ENCODE measurements around the gene ABHD12.

Gene ABHD12

DNA sequence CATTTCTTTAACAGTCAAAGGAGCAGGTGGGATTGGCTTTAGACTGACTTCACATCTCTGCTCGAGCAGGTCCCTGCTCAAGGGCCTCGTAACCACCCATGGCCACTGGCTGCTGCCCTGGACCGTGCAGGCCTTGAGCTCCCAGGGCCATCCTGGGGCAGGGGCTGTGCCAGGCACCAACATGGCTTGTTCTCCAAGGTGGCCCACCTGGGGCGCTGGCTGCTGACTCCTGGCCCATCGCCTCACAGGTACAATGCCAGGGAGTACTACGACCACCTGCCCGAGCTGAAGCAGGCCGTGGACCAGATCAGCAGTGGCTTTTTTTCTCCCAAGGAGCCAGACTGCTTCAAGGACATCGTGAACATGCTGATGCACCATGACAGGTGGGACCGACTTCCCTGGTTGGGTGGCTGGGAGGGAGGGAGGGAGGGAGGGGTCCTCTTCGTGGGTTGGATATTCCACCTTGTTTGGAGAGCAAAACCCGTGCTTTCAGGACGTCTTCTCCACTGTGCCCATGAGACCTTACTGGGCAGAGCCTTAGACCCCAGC lies 96.7 kb downstream of the ABHD12 start:
- Histone ChIP-seq H3K36me3 (ENCODE audit: insufficient read depth, low read length) (peaks cover 38% of the 10 kb centered on the region), H3K4me2 (ENCODE audit: low read length) (no peak overlapping the region), H3K9ac (ENCODE audit: low read length) (no peak overlapping the region), H3F3A (ENCODE audit: insufficient read depth, low read length) (no peaks in the 10 kb centered on the region), H3K79me2 (ENCODE audit: insufficient read depth, low read length) (no peaks in the 10 kb centered on the region), H3K9me2 (ENCODE audit: low read depth, low read length) (no peaks in the 10 kb centered on the region), H3K4me3 (ENCODE audit: low read depth, low read length, poor library complexity, severe bottlenecking) (no peak overlapping the region), H2AFZ (ENCODE audit: low read length) (no peak overlapping the region), H3K4me1 (ENCODE audit: insufficient read depth, low read length, severe bottlenecking) (peaks cover 10% of the 10 kb centered on the region), H3K27me3 (ENCODE audit: insufficient read depth, low read length) (no peaks in the 10 kb centered on the region), H3K9me3 (ENCODE audit: low read length) (no peaks in the 10 kb centered on the region), H4K20me1 (ENCODE audit: insufficient read depth, low read length) (no peaks in the 10 kb centered on the region), H3K27ac (ENCODE audit: low read depth, low read length, poor library complexity, severe bottlenecking) (no peak overlapping the region)
- TF ChIP-seq, protein P1, sequence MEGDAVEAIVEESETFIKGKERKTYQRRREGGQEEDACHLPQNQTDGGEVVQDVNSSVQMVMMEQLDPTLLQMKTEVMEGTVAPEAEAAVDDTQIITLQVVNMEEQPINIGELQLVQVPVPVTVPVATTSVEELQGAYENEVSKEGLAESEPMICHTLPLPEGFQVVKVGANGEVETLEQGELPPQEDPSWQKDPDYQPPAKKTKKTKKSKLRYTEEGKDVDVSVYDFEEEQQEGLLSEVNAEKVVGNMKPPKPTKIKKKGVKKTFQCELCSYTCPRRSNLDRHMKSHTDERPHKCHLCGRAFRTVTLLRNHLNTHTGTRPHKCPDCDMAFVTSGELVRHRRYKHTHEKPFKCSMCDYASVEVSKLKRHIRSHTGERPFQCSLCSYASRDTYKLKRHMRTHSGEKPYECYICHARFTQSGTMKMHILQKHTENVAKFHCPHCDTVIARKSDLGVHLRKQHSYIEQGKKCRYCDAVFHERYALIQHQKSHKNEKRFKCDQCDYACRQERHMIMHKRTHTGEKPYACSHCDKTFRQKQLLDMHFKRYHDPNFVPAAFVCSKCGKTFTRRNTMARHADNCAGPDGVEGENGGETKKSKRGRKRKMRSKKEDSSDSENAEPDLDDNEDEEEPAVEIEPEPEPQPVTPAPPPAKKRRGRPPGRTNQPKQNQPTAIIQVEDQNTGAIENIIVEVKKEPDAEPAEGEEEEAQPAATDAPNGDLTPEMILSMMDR (IDR thresholded peaks at IDR 0.05; ENCODE audit: low read length): no peak
- TF ChIP-seq EZH2 (IDR thresholded peaks at IDR 0.05; ENCODE audit: borderline replicate concordance, low read length): no peak

DNA sequence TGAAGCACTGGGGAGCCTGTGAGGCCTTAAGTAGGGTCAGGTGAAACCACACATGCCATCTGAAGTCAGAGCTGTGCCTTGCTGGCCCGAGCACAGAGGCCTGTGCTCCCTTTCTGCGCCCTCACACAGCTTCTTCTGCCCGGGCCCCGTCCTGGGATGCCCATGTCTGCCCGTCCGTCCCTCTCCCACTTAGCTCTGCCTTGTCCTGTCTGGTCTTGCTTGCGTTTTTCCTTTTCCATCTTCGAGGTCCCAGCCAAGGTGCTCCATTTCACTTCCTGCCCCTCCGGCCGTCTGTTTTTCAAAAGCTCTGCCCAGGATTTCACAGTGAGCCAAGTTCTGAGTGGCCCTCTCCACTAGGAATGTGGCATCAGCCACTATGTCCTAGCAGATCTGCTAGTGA lies 97.1 kb downstream of the ABHD12 start:
- H3K27ac ChIP-seq (ENCODE audit: low read depth, low read length, poor library complexity, severe bottlenecking): no peak overlapping the region
- TF ChIP-seq, protein P1 (IDR thresholded peaks at IDR 0.05; ENCODE audit: low read length): no peak
- TF ChIP-seq EZH2 (IDR thresholded peaks at IDR 0.05; ENCODE audit: borderline replicate concordance, low read length): no peak
- H4K20me1 ChIP-seq (ENCODE audit: insufficient read depth, low read length): no peaks in the 10 kb centered on the region
- H2AFZ ChIP-seq (ENCODE audit: low read length): no peak overlapping the region
- no peak overlapping the region for H3K4me2 ChIP-seq (ENCODE audit: low read length)
- H3K4me3 ChIP-seq (ENCODE audit: low read depth, low read length, poor library complexity, severe bottlenecking): no peak overlapping the region
- H3K79me2 ChIP-seq (ENCODE audit: insufficient read depth, low read length): no peaks in the 10 kb centered on the region
- H3K9me3 ChIP-seq (ENCODE audit: low read length): no peaks in the 10 kb centered on the region
- no peaks in the 10 kb centered on the region for H3K27me3 ChIP-seq (ENCODE audit: insufficient read depth, low read length)
- H3K36me3 ChIP-seq (ENCODE audit: insufficient read depth, low read length): peaks cover 41% of the 10 kb centered on the region
- H3F3A ChIP-seq (ENCODE audit: insufficient read depth, low read length): no peaks in the 10 kb centered on the region
- H3K9ac ChIP-seq (ENCODE audit: low read length): no peak overlapping the region
- H3K4me1 ChIP-seq (ENCODE audit: insufficient read depth, low read length, severe bottlenecking): peaks cover 10% of the 10 kb centered on the region
- H3K9me2 ChIP-seq (ENCODE audit: low read depth, low read length): no peaks in the 10 kb centered on the region

DNA sequence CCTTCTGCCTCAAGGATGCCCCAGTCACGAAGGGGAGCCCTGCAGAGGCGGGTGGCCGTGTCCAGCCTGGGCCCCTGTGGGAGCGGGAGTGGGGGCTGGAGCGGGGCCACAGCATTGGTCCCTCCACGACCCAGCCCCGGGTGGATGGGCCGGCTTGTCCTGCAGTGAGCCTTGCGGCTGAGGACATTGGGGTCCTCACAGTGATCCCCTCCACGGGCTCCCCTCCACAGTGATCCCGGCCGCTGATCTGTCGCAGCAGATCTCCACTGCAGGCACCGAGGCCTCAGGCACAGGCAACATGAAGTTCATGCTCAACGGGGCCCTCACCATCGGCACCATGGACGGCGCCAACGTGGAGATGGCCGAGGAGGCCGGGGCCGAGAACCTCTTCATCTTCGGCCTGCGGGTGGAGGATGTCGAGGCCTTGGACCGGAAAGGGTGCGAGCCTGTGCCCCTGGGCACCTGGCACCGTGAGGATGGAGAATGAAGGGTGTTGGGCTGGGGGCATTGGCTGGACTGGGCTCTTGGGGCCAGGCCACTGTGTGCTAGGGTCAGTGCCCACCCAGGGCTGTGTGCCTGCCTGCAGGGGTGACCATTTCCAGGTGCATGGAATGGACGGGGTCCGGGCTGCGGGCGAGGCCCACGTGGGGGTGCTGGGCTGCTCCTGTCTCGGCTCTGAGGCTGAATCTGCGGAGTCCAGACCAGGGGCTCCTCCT lies 98.3 kb downstream of the ABHD12 start:
- no peaks in the 10 kb centered on the region for H4K20me1 ChIP-seq (ENCODE audit: insufficient read depth, low read length)
- H3F3A ChIP-seq (ENCODE audit: insufficient read depth, low read length): no peaks in the 10 kb centered on the region
- no peak overlapping the region for H2AFZ ChIP-seq (ENCODE audit: low read length)
- H3K27ac ChIP-seq (ENCODE audit: low read depth, low read length, poor library complexity, severe bottlenecking): no peak overlapping the region
- TF ChIP-seq, protein P1 (IDR thresholded peaks at IDR 0.05; ENCODE audit: low read length): no peak
- TF ChIP-seq EZH2 (IDR thresholded peaks at IDR 0.05; ENCODE audit: borderline replicate concordance, low read length): no peak
- H3K9me2 ChIP-seq (ENCODE audit: low read depth, low read length): no peaks in the 10 kb centered on the region
- peaks cover 49% of the 10 kb centered on the region for H3K36me3 ChIP-seq (ENCODE audit: insufficient read depth, low read length)
- peaks cover 10% of the 10 kb centered on the region for H3K4me1 ChIP-seq (ENCODE audit: insufficient read depth, low read length, severe bottlenecking)
- H3K9ac ChIP-seq (ENCODE audit: low read length): no peak overlapping the region
- H3K79me2 ChIP-seq (ENCODE audit: insufficient read depth, low read length): no peaks in the 10 kb centered on the region
- H3K4me3 ChIP-seq (ENCODE audit: low read depth, low read length, poor library complexity, severe bottlenecking): no peak overlapping the region
- H3K4me2 ChIP-seq (ENCODE audit: low read length): no peak overlapping the region
- no peaks in the 10 kb centered on the region for H3K9me3 ChIP-seq (ENCODE audit: low read length)
- H3K27me3 ChIP-seq (ENCODE audit: insufficient read depth, low read length): no peaks in the 10 kb centered on the region

All from OCI-LY1 (cell line).